AG04449 (cell line): ENCODE results near the gene ALG6.

ENCODE experiments used
- CTCF ChIA-PET: fragments of 350-600 bp; formaldehyde crosslinking; extraction: SDS; loops from one replicate; lab custom pipeline; 2021; ENCODE audit warnings: antibody characterized with exemption; lab: Yijun Ruan, JAX
- POLR2A ChIA-PET: fragments of 400-600, 350-600 bp; formaldehyde crosslinking; extraction: SDS; loops from one replicate; lab custom pipeline; 2020; ENCODE audit warnings: antibody characterized with exemption, inconsistent platforms; lab: Yijun Ruan, JAX
- DNase-seq: peaks from one replicate; pipeline ENCODE4 v3.0.0-alpha.2; 2010; ENCODE audit warnings: low read depth, low spot score
- H3K4me3 ChIP-seq: 2 replicates; pipeline ENCODE4 v1.5.1; 2011; ENCODE audit warnings: low read depth, mild to moderate bottlenecking, control low read depth, low read length
- TF ChIP-seq, protein P1 (sequence below): IDR thresholded peaks from one replicate; pipeline ENCODE4 v1.5.1; 2011; ENCODE audit warnings: mild to moderate bottlenecking, moderate library complexity, low read length, control low read depth, inconsistent platforms; ENCODE audit not compliant: insufficient read depth; ENCODE audit errors: missing control alignments

Gene ALG6

DNA sequence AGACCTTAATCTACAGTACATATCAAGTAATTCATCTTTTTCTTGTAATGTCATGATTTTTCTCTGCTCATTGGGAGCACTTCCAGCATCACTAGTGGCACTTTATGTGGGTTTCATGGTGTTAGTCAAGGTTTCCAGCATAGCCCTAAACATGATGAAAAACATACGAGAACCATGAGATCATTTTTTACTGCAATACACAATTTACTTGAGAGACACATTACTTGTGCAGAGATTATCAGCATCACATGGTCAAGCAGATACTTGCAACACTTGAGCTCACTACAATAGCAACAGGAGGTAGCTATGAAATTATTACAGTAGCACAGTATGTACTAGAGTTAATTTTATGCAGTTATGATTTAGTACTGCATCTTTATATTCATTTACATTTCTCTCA lies 119.2 kb downstream of the ALG6 start:
- TF ChIP-seq, protein P1, sequence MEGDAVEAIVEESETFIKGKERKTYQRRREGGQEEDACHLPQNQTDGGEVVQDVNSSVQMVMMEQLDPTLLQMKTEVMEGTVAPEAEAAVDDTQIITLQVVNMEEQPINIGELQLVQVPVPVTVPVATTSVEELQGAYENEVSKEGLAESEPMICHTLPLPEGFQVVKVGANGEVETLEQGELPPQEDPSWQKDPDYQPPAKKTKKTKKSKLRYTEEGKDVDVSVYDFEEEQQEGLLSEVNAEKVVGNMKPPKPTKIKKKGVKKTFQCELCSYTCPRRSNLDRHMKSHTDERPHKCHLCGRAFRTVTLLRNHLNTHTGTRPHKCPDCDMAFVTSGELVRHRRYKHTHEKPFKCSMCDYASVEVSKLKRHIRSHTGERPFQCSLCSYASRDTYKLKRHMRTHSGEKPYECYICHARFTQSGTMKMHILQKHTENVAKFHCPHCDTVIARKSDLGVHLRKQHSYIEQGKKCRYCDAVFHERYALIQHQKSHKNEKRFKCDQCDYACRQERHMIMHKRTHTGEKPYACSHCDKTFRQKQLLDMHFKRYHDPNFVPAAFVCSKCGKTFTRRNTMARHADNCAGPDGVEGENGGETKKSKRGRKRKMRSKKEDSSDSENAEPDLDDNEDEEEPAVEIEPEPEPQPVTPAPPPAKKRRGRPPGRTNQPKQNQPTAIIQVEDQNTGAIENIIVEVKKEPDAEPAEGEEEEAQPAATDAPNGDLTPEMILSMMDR: no peak
- ChIA-PET POLR2A (no interaction called here), CTCF (no interaction called here)
- H3K4me3 ChIP-seq: no peak overlapping the region
- DNase-seq: no peak

DNA sequence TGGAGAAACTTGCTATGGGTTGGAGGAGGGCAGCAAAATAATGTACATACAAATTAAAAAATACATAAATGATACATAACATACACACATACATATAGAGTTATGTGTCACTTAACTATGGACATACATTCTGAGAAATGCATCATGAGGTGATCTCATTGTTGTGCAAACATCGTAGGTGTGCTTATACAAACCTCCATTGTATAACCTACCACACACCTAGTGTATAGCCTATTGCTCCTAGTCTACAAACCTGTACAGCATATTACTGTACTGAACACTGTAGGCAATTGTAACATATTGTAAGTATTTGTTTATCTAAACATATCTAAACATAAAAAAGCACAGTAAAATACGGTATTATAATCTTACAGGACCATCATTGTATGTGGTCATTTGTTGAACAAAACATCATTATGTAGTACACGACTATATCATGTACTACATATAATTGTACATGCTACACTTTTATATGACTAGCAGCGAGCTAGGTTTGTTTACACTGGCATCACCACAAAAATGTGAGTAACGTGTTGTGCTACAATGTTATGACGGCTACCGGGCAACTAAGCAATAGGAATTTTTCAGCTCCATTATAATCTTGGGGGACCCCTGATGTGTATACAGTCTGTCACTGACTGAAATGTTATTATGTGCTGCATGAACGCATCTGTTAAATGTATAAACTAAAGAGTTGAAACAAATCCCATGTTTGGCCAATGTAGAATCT lies 120.1 kb downstream of the ALG6 start:
- TF ChIP-seq, protein P1: no peak
- no peak for DNase-seq
- H3K4me3 ChIP-seq: no peak overlapping the region
- POLR2A ChIA-PET: no interaction called here
- CTCF ChIA-PET: no interaction called here
